GM12865 (cell line): Measurements from ENCODE around the gene RBM20.

Source experiments
- DNase-seq: peaks from one replicate; pipeline ENCODE4 v3.0.0; 2010; ENCODE audit warnings: low read depth
- H3K4me3 ChIP-seq: 2 replicates; pipeline ENCODE4 v1.5.1; 2011; ENCODE audit warnings: mild to moderate bottlenecking, low read depth, low read length, control low read depth
- CTCF ChIP-seq: IDR thresholded peaks from 2 replicates; pipeline ENCODE4 v1.5.1; 2011; ENCODE audit warnings: low read length, control low read depth, low read depth, inconsistent platforms; ENCODE audit not compliant: insufficient read depth; ENCODE audit errors: missing control alignments

Gene RBM20

GRCh38 chr10:110737886-110738634 is 93.9 kb downstream of the RBM20 start:
- DNase-seq: no peak
- no peak for TF ChIP-seq CTCF
- H3K4me3 ChIP-seq: no peak overlapping the region

DNA sequence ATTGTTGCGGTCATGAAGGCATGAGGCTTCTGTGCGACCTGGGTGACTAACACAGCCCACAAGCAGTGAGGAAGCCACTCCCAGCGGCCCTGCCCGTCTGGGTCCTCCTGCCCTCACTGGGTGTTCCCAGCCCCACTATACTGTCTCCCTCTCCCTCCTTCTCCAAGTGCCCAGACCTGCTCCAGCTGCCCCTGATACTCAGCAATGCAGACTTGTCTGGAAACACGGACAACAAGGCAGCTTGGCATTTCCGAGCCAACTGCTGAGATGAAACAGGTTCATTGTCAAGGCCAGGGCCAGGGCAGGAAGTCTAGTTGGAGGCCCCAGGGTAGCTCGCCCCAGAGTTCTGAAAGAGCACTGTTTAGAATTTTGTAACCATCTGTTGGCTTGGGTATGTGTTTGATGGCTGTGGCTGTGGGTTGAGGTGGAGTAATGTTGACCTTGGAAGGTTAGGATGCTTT is 95.7 kb downstream of the RBM20 start:
- TF ChIP-seq CTCF: no peak
- no peak for DNase-seq
- no peak overlapping the region for H3K4me3 ChIP-seq

DNA sequence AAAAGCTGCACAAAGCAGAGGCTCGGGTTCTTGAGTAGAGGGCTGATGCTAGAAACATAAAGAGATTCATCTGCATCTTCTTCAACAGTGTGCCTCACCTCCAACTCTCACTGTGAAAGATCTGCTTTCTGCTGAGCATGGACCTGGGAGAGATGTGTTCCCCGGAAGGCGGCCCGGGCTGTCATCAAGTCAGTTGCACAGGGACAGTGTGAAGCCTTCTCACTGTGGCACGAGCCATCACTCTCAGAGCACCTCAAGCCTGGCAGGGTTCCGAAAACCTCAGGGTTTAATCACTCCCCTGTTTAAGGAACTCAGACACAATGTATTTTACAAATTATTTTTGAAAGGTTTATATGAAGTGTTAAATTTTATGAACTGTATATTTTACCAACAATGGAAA is 98.7 kb downstream of the RBM20 start:
- H3K4me3 ChIP-seq: no peak overlapping the region
- TF ChIP-seq CTCF: no peak
- no peak for DNase-seq

DNA sequence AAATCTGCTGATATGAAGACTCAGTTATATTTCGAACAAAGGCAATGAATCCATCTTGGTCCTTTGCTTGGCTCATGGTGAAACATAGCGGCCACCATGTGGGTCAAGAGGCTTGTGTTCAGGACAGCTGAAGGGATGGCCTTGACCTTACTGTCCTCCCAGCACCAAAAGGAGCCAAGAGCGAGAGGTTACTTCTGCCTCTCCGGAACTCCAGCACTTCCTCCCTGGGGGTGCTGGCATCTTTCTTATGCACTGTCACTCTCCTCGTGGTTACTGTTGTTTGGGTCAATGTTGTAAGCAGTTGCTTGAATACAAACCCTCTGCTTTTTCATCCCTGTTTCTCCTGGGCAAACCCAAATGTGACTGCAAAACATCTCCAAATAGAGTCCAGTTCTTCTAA is 100.6 kb downstream of the RBM20 start:
- no peak for TF ChIP-seq CTCF
- no peak for DNase-seq
- H3K4me3 ChIP-seq: no peak overlapping the region

- H3K4me3 ChIP-seq: no peak overlapping the region
- TF ChIP-seq CTCF: peak; percentile 75
- DNase-seq: peak; percentile 74
Measured at GRCh38 chr10:110746254-110746826, 102.2 kb downstream of the RBM20 start.

DNA sequence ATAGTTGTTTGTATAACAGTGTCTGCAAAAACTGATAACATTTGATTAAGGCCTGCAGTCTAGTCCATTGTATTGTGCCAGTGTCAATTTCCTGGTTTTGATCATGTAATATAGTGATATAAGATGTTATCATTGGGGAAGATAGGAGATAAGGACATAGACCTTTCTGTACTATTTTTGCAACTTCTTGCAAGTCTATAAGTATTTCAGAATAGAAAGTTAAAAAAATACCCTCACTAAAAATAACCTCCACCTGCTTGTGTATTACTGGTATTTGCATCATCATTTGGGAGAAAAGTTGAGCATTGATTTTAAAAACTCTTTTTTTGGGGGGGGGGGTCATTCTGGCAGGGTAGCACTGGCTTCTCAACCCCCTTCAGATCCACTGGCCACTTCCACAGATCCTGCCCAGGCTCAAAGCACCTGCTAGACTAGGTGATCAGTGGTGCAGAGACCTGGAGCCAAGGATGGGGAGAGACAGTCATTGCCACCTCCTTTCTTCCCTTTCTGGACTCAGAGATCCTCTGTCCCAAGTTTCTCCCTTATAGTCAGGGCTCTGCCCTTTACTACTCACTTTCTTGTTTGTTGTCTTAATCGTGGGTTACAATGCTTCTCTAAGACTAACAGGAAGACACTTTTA is 103.0 kb downstream of the RBM20 start:
- peak; percentile 30 for DNase-seq
- H3K4me3 ChIP-seq: peak overlapping the region; percentile 27
- no peak for TF ChIP-seq CTCF
